Motor neuron (in vitro differentiated cells): ENCODE data around the gene SELENOO. TPM values are rescaled to one million over a fixed set of nuclear protein-coding genes. Genes with fewer than 3 reads are reported as not detected.
"Not testable (repeated sequence)": the region's sequence is repeated elsewhere in the genome, so short reads cannot be mapped to it uniquely, and the experiment has no call there.

Source experiments
- ATAC-seq, 8 experiments: fragments of 200-7000 bp; cut with Tn5 transposase; replicated peaks in 6 of 8; 2 replicates each; pipeline ENCODE4 v1.8.0; 2021; ENCODE audit warnings: mild to moderate bottlenecking in 8 of 8, moderate library complexity in 8 of 8
- H3K27ac ChIP-seq, 2 donors: fragments of 250-450 bp; sonication (Bioruptor Pico); 2 replicates each; pipeline ENCODE4 v1.9.0; 2021; ENCODE audit warnings: antibody characterized with exemption in 2 of 2, mild to moderate bottlenecking in 2 of 2, moderate library complexity in 1 of 2
- H3K4me1 ChIP-seq, 2 donors: fragments of 250-450 bp; sonication (Bioruptor Pico); replicated peaks in 1 of 2; 2 replicates each; pipeline ENCODE4 v1.6.1; 2021; ENCODE audit warnings: antibody characterized with exemption in 2 of 2, mild to moderate bottlenecking in 2 of 2, moderate library complexity in 1 of 2
- H3K4me3 ChIP-seq, 5 donors: fragments of 250-450 bp; sonication (Bioruptor Pico); 2 replicates each; pipeline ENCODE4 v1.9.0; 2021; ENCODE audit warnings: antibody characterized with exemption in 5 of 5, mild to moderate bottlenecking in 5 of 5, moderate library complexity in 4 of 5
- WGBS, 10 experiments: fragments of 450-650 bp; shearing (Covaris generic); methylation state at CpG; one replicate each; pipeline ENCODE4 v1.0.0; 2022; 5-methylcytosine and 5-hydroxymethylcytosine counted together
- in situ Hi-C, 9 experiments: fragments of 400-800 bp; cut with MboI; loops; one replicate each; pipeline ENCODE4 v1.15.0; 2021; ENCODE audit warnings: low sequenced_read_pairs in 9 of 9, low pct_unique_long_range_greater_than_20kb in 2 of 9; ENCODE audit not compliant: unreplicated experiment in 9 of 9
- total RNA-seq, 8 experiments: library from RNA; unstranded; fragments of 300-600 nt; gene quantifications; 2 replicates each; pipeline versions ENCODE4 v1.2.3 to v1.2.4, GENCODE V29; 2022

SELENOO gene
- total RNA-seq, 8 experiments from 2014 or later = 7.5 to 32.8 (median 11.2) TPM

DNA sequence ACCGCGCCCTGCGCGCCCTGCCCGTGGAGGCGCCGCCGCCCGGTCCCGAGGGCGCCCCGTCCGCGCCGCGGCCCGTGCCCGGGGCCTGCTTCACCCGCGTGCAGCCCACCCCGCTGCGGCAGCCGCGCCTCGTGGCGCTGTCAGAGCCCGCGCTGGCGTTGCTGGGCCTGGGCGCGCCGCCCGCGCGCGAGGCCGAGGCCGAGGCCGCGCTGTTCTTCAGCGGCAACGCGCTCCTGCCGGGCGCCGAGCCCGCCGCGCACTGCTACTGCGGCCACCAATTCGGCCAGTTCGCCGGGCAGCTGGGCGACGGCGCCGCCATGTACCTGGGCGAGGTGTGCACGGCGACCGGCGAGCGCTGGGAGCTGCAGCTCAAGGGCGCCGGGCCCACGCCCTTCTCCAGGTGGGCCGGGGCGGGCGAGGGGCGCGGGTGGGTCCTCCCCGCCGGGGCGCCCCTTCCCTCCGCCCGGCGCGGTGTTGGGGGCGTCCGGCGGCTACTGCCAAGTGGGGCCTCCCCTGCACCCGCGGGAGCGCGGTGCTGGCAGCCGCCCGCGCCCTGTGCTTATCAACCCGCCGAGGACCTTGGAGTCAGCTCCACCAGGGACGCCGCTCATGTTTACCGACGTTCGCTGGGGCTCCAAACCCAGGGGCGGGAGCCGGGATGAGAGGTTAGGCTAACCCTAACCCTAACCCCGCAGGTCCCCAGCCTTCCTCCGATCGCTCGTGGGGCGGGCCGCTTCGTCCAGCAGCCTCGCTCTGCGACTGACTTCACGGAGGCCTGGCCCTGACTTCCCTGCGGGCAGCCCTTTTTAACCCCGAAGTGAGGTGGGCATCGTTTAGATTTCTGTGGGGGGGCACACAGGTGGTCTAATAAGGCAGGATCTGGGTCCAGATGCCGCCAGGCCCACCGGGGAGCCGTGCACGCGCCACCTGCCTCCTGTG is 649 bp downstream of the SELENOO start:
- Histone ChIP-seq H3K4me1 (peaks cover 3 to 13% of the 10 kb centered on the region in 2 donors), H3K27ac (peak overlapping the region; percentile 70), H3K4me3 (peak overlapping the region; percentile 74 to 99 (median 94))
- in situ Hi-C loops = loop anchor here in 1 of 9 experiments (10.0 kb wide), 1 partner anchor 57 kb away; no protein-coding TSS in a partner anchor
- 0 to 13% (median 2%) methylated on average over 1 to 26 of the region's 115 CpGs; no CpG with 5 or more reads in 6 of the 10 experiments for WGBS, 10 experiments
- ATAC-seq = peak; percentile 38 to 57 (median 48)

DNA sequence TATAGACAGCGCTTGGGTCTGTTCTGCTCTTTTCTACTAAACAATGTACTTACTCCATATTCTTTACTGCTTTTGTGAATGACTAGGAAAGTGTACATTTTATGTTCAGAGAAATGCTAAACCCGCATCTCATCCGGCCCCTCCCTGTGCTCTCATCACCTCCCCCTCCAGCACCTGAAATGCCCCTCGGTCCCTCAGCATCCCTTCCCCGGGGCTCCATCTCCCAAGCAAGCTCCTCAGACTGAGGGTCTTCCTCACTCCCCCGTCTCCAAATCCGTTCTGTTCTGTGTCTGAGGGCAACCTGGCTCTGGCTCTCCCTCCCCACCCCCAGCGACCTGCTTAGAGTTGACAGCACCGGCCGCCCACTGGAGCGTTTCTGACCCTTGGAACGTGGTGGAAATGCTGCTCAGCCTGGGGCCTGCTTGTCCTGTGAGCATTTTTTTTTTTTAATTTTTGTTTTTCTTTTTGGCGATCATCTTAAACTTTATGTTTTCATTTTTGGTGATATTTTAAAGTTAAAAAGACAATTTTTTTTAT is 1.4 kb downstream of the SELENOO start:
- H3K4me1 ChIP-seq = peaks cover 9 to 13% of the 10 kb centered on the region in 2 donors
- no peak for ATAC-seq
- 51 to 100% (median 72%) methylated on average over 1 to 8 of the region's 13 CpGs for WGBS, 10 experiments
- H3K27ac ChIP-seq = no peak overlapping the region
- peak overlapping the region; percentile 74 to 99 (median 94) for H3K4me3 ChIP-seq
- in situ Hi-C loops = loop anchor here in 1 of 9 experiments (10.0 kb wide), 1 partner anchor 57 kb away; no protein-coding TSS in a partner anchor

DNA sequence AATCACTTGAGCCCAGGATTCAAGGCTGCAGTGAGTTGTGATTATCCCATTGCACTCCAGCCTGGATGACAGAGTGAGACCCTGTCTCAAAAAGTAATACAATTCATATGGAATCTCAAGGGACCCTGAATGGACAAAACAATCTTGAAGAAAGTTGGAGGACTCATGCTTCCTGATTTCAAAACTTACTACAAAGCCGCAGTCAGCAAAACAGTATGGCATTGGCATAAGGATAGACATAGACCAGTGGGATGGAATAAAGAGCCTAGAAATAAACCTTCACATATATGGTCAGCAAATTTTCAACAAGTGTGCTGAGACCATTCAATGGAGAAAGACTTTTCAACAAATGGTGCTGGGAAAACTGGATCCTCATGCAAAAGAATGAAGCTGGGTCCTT is 2.5 kb downstream of the SELENOO start:
- in situ Hi-C loops = loop anchor here in 1 of 9 experiments (10.0 kb wide), 1 partner anchor 58 kb away; no protein-coding TSS in a partner anchor
- no peak for ATAC-seq

DNA sequence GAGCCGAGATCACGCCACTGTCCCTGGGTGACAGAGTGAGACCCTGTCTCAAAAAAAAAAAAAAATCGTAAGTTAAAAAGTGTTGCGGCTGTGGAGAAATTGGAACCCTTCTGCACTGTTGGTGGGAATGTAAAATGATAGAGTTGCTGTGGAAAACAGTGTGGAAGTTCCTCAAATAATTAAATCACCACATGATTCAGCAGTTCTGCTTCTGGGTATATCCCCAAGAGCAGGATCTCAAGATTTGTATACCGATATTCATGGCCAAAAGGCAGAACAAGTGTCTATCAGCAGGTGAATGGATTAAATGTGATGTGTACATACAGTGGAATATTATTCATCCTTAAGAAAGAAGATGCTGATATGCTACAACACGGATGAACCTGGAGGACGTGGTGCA is 3.8 kb downstream of the SELENOO start:
- Histone ChIP-seq H3K4me3 (no peak overlapping the region), H3K4me1 (peaks cover 9 to 13% of the 10 kb centered on the region in 2 donors), H3K27ac (no peak overlapping the region)
- in situ Hi-C loops = loop anchor here in 1 of 9 experiments (10.0 kb wide), 1 partner anchor 60 kb away; no protein-coding TSS in a partner anchor
- no peak for ATAC-seq
- WGBS, 10 experiments = 84 to 100% (median 96%) methylated on average over 2 to 7 of the region's 7 CpGs; no CpG with 5 or more reads in 3 of the 10 experiments

More for the DNA sequence above, 2.5 kb downstream of the SELENOO start:
- WGBS, 10 experiments = 80 to 100% (median 100%) methylated on average over 1 of the region's 1 CpG; no CpG with 5 or more reads in 2 of the 10 experiments
- Histone ChIP-seq H3K27ac (no peak overlapping the region), H3K4me1 (peaks cover 13 to 15% of the 10 kb centered on the region in 2 donors), H3K4me3 (no peak overlapping the region)

DNA sequence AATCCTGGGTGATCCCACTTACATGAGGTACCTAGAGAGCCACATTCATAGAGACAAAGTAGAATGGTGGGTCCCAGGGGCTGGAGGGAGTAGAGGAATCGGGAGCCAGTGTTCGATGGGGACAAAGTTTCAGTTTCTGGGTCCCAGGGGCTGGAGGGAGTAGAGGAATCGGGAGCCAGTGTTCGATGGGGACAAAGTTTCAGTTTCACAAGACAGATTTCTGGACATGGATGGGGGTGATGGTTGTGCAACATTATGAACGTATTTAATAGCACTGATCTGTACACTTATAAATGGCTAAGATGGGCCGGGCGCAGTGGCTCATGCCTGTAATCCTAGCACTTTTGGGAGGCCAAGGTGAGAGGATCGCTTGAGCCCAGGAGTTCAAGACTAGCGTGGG is 4.2 kb downstream of the SELENOO start:
- H3K27ac ChIP-seq, H3K4me3 ChIP-seq, ATAC-seq: not testable (repeated sequence)
- 89 to 100% (median 95%) methylated on average over 2 to 9 of the region's 9 CpGs; no CpG with 5 or more reads in 2 of the 10 experiments for WGBS, 10 experiments
- in situ Hi-C loops = loop anchor here in 1 of 9 experiments (10.0 kb wide), 1 partner anchor 60 kb away; no protein-coding TSS in a partner anchor
- peaks cover 7 to 12% of the 10 kb centered on the region in 2 donors for H3K4me1 ChIP-seq

DNA sequence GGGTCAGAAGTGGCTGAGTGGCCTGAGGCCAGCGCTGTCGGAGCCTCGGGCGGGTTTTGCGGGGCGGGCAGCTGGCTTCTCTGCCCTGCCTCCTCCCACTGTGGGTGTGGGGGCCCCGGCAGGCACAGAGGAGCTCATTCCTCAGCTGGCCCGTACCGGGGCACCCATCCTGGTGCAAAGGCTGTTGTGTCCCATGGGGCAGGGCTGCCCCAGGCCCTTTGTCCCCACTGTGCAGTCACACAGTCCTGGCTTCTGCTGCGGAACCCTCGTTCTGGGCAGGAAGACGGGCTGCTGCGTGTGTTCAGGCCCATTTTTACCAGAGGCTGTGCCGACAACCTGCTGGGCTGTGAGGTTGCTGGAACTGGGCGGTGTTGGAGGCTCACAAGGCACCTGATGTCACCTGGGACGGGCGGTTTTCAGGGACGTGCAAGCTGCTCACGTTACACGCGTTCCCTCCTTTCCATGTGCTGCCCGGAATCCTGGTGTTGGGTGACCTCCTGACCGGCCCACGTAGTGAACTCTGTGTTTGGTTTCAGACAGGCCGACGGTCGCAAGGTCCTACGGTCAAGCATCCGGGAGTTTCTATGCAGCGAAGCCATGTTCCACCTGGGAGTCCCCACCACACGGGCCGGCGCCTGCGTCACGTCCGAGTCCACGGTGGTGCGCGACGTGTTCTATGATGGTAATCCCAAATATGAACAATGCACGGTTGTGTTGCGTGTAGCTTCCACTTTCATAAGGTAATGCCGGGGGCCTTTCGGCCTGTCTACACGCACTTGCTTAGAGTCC is 5.2 kb downstream of the SELENOO start:
- H3K27ac ChIP-seq = no peak overlapping the region
- ATAC-seq = no peak
- WGBS, 10 experiments = 80 to 100% (median 93%) methylated on average over 2 to 12 of the region's 45 CpGs; no CpG with 5 or more reads in 2 of the 10 experiments
- no peak overlapping the region for H3K4me3 ChIP-seq
- peaks cover 7 to 12% of the 10 kb centered on the region in 2 donors for H3K4me1 ChIP-seq
- in situ Hi-C loops = loop anchor here in 1 of 9 experiments (10.0 kb wide), 1 partner anchor 61 kb away; no protein-coding TSS in a partner anchor

DNA sequence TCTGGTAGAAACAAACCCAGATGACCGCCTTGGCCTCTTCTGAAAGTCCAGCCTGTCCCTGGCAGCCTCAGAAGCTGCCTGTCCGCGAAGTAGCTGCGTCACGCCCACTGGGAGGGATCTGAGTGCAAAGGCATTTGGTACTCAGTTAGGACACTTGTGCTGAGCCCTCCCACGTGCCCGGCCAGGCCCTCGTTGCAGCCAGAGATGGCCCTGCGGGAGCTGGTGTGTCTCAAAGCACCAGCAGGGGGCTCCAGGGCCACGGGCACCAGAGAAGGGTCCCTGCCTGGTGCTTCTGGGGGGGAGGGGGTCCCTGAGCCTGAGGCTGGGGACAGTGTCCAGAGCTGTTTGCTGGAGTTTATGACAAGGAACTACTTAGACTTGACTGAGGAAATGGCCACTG is 5.8 kb downstream of the SELENOO start:
- H3K27ac ChIP-seq = no peak overlapping the region
- 60% methylated on average over 3 of the region's 10 CpGs; no CpG with 5 or more reads in 9 of the 10 experiments for whole genome bisulfite sequencing, 10 experiments
- H3K4me1 ChIP-seq = peaks cover 7 to 12% of the 10 kb centered on the region in 2 donors
- in situ Hi-C loops = loop anchor here in 1 of 9 experiments (10.0 kb wide), 1 partner anchor 62 kb away; no protein-coding TSS in a partner anchor
- peak; percentile 10 to 77 (median 50) for ATAC-seq
- no peak overlapping the region for H3K4me3 ChIP-seq

DNA sequence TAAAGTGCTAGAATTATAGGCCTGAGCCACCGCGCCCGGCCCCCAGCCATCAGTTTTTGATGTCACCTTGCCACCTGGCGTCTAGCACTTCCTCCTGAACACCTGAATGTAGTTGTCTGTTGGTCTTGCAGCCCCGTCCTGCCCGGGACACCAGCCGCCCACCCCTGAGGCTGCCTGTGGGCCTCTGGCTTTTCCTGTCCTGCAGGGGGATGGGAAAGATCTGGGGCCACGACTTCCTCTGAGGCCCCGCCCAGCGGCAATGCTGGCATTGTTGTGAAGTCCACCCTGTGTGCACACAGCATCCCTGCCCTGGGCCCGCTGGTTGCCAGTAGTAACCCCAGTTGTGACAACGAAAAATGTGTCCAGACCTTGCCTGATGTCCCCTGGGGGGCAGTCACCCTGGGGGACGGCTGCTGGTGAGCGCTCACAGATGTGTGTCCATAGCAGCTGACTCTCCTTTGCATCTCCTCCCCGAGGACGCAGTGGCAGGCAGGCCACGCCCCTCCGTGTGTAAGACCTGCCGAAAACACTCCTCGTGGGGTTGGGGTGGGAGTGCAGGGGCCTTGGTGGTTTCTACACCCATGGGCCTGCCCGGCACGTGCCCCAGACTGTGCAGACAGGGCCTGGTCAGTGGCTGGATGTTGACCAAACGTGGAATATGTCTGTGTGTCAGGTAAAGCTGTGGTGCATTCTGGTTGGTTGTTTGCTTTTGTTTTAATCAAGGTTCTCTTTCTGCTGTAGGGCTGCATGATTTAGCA is 6.8 kb downstream of the SELENOO start:
- Histone ChIP-seq H3K4me1 (peaks cover 1 to 12% of the 10 kb centered on the region in 2 donors), H3K4me3 (no peak overlapping the region), H3K27ac (peak overlapping the region in 1 of 2 donors; percentile 48)
- peak; percentile 5 to 91 (median 74) for ATAC-seq
- 59 to 75% (median 60%) methylated on average over 1 to 11 of the region's 23 CpGs; no CpG with 5 or more reads in 7 of the 10 experiments for WGBS, 10 experiments
- in situ Hi-C loops = loop anchor here in 1 of 9 experiments (10.0 kb wide), 1 partner anchor 63 kb away; no protein-coding TSS in a partner anchor

DNA sequence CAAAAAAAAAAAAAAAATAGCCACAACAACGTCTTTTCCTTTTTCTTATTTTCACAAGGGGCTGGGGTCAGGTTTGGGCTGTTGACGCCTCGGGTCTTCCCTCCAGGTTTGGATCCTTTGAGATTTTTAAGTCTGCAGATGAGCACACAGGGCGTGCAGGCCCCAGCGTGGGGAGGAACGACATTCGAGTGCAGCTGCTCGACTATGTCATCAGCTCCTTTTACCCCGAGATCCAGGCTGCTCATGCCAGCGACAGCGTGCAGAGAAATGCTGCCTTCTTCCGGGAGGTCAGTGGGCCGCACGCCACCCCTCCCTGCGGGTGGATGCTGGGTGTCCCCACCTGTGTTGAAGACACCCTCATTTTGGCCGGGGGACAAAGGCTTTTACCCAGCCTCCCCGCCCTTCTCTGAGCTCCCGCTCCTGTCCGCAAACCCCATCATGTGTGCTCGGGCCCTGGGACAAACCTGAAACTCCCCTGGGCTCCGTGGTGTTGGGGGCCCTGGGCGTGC is 7.7 kb downstream of the SELENOO start:
- in situ Hi-C loops = loop anchor here in 1 of 9 experiments (10.0 kb wide), 1 partner anchor 64 kb away; no protein-coding TSS in a partner anchor
- no peak for ATAC-seq
- WGBS, 10 experiments = 80 to 91% (median 85%) methylated on average over 1 to 14 of the region's 22 CpGs; no CpG with 5 or more reads in 6 of the 10 experiments
- H3K4me3 ChIP-seq = no peak overlapping the region
- H3K27ac ChIP-seq = no peak overlapping the region
- peaks cover 0 to 12% of the 10 kb centered on the region in 2 donors for H3K4me1 ChIP-seq

DNA sequence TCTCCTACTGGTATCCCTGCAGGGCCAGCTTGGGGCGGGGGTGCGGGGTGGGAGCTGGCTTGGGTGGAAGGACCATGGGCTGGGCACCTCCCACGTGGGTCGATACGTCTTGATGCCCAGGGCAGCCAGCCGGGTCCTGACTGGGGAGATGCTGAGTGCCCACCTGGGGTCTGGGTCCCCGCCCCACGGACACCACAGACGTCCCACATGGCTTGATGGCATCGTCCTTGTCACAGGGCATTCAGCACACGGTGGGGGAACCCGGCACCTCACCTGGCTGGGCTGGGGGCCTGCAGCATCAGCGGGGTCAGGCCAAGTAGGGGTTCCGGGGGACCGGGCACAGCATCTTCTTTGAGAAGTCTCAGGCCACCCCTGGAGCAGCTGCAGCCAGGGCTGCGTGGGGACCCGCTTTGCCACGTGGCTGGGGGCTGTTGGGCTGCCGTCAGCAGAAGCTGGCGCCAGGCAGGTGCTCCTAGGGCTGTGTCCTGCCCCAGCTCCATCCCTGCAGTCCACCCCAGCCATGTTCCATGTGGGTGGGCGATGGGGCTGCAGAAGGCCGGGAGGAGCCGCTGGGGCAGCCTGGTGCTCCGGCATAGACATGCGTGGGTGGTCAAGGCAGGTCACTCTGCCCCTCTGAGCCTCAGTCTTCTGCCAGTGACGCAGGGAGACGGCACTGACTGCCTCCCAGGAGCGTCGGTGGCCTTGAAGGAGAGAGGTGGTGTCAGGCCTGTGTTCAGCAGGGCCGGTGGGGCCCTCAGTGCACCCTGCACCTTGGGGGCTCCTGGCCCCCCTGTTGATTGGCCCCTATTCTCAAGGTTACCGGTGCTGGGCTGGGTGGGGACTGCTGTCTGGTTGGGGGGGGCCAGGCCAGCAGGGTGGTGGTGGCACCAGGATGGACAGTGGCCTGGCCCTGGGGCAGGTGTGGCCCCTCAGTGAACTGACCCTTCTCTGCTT is 8.4 kb downstream of the SELENOO start:
- Histone ChIP-seq H3K27ac (no peak overlapping the region), H3K4me1 (peaks cover 0 to 12% of the 10 kb centered on the region in 2 donors), H3K4me3 (no peak overlapping the region)
- 97% methylated on average over 6 of the region's 31 CpGs; no CpG with 5 or more reads in 9 of the 10 experiments for WGBS, 10 experiments
- peak in 6 of 8 experiments; percentile 1 to 17 (median 4) for ATAC-seq
- in situ Hi-C loops = loop anchor here in 1 of 9 experiments (10.0 kb wide), 1 partner anchor 64 kb away; no protein-coding TSS in a partner anchor
